ENCODE data around the gene SPRY1.

SPRY1 gene

DNA sequence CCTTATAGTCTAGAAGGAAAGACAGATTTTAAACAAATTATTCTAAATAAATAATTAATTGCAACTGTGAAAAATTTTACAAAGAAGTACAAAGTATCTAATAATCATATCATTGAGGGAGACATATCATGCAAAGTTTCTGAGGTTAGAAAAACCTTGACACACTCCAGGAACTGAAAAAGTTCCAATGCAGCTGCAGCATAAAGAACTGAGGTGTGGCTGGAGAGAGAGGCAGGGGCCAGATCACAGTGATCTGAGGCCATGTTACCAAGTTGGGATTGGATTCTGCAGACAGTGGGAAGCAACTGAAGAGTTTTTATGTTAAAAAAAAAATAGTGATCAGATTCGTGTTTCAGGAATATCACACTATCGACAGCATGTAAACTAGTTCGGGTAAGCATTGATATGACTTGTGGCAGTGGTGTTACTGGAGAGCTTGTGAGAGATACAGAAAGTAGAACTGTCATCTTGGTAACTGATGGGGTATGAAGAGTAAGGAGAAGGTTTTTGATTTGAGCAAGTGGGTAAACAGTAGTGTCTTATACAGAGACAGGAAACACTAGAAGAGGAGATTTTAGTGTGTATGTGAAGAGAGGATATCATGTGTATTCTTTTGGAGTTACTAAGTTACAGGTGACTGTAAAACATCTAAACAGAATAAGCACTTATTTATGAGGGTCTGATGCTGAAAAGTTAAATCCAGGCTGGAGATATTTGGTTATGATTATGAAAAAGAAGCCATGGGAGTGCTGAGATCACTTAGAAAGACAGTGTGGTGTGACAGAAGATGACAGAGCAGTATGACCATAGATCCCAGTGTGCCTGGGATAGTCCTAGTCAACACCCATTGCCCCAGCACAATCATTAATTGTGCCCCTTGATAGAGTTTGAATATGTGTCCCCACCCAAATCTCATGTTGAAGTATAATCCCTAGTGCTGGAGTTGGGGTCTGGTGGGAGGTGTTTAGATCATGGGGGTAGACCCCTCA lies 15.6 kb upstream of the SPRY1 start:
- no peak for FAIRE-seq

DNA sequence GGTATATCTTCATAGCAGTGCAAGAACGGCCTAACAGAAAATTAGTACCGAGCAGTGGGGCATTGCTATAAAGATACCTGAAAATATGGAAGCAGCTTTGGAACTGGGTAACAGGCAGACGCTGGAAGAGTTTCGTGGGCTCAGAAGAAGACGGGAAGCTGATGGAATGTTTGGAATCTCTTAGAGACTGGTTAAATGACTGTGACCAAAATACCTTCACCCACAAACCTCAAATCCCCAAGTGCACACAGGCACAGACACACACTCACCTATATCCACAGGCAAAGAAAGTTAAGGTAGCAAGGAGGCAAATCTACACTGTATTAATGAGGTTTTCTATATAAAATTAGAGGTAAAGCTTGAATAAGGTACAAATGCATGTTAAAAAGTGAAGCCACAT lies 14.6 kb upstream of the SPRY1 start:
- no peak for FAIRE-seq

DNA sequence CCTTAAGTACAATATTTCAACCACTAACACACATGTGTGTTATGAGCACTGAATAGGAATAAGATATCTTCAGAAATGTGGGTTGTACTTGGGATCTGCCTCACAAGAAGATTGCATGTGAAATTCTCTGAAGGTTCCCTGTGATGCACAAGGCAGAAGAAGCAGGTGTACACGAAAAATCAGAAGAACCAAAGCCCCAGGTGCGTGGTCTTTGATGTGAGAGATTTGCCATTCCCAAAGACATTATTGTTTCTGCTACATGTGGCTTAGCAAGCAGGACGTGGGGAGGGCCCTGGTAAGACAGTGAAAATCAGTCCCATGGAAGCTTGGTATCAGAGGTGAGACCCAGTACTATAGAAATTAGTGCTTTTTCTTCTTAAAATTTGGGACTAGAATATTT lies 13.0 kb upstream of the SPRY1 start:
- FAIRE-seq = no peak

DNA sequence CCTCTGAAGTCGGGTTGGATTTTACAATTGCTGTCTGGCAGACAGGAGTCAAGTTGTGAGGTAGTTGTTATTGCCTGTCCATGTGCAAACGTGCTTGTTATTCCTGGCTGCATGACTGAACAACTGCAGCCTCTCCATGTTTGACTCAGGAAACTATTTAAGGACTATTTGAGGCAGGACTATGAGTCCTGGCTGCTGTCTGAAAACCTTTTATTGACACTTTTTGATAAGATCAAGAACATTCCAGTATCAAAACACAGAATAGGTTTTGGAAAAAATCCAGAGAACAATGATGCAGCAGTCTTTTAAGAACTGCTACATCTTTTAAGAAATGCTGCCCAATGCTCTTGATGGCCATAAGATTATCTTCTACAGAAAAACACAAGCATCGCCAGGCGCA lies 10.0 kb upstream of the SPRY1 start:
- no peak for FAIRE-seq

DNA sequence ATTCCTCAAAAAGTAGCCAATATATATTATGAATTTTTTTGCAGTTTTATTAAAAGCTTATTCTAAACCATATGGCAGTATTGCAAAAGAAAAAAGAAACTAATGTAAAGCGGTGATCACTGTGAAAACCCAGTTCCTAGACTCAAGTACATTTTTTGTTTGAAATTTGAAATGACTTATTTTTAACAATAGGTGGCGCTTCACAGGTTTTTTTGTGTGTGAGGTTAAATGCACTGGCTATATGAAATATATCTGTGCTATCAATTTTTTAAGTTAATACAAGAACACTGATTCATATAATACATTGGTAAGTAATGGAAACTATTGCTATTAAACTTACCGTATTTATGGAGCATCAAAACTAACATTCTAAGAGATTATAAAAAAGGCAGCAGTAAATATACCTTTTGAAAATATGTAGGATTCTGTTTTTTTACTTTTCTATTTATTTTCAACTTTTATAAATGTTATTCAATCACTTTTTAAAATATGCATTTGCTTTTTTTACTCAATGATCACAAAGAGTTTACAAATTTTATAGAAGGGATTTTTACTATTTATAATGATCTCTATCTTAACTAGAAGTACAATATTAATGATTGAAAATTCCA lies 5.6 kb upstream of the SPRY1 start:
- FAIRE-seq = peak; percentile 94

DNA sequence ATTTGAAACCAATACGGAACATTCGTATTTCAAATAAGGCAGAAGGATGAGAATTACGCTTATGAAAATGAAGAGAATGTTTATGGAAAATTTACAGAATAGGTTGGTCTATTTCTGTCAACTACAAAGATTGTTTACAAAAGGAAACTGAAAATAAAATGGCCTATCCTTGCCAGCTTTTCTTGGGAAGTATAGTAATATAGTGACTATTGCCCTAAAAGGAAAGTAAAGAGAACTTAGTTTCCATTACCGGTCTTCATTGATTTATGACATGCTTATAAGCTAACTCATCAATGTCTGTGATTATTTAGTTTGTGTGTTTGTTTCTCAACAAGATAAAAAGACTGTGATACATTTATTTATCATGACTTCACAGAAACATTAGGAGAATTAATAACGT lies 2.9 kb upstream of the SPRY1 start:
- no peak for FAIRE-seq

DNA sequence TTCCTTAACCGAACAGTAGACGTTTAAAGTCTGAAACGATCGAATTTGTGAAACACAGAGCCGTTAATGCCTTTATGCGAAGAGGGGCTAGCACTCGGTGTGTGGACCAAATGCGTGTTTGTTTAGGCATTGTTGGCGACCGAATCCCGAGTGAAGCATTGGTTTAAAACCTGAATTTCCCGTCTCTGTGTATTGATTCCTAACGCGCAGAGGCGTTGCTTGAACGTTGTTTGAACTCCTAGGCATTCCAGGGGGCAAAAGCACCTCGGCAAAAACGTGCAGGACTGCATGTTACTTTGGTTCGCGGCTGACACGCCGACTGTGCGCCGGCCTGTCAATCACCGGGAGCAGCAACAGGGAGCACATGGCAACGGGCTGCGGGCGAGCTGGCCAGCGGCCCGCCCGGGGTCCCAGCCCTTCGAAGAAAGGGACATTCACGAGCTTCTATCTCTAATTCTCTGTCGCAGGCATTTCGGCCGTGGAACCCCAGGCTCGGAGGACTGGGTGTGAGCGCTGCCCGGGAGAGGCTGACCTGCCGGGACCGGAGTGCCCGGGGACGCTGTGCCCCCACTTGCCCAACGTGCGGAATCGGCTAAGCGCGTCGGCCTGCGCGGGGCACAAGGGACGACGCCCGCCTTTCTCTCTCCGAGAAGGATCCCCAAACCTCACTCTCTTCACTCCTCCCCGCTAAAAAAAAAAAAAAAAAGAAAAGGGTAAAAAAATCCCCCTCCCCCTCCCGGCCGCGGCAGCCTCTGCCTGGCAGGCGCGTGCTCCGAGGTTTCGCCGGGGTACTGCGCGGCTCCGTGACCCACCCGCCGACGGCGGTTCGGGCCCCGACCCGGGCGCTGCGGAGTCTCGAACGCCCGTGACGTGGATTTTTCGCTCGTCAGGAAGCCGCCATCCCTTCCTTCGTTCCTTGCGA lies 810 bp downstream of the SPRY1 start:
- FAIRE-seq = no peak

DNA sequence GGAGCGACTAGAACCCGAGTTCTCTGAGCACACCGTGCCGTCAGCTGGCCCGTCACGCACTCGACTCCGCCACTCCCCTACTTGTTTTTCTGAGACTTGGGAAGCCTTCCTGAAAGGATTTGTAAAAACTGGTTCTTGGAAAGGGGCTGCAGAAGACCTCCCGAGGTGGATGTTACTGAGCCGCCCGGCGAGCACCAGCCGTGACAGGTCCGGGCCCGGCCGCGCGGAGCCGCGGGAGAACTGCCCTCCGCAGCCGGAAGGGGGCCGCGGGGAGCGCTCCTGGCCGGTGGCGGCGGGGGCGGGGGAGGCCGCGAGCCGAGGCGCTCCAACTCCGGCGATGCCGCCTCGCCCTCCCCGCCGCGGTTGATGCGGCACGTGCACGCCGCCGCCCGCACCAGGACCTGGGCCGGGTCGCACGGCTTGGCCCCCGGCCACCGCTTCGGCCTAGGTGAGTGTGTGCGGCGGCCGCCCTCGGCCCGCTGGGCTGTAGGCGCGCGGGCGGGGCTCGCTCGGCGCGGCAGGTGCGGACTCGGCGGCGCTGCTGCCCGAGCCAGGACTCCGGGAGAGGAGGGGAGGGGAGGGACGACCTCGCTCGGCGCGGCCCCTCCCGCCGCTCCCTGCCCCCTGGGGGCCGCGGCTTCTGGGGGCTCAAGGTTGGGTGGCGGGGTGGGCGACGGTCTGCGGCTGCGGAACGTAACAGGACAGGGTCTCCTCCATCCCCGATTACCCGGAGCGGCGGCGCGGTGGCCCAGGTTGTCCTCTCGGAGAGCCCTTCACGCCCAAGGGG lies 1.7 kb downstream of the SPRY1 start:
- FAIRE-seq = no peak

DNA sequence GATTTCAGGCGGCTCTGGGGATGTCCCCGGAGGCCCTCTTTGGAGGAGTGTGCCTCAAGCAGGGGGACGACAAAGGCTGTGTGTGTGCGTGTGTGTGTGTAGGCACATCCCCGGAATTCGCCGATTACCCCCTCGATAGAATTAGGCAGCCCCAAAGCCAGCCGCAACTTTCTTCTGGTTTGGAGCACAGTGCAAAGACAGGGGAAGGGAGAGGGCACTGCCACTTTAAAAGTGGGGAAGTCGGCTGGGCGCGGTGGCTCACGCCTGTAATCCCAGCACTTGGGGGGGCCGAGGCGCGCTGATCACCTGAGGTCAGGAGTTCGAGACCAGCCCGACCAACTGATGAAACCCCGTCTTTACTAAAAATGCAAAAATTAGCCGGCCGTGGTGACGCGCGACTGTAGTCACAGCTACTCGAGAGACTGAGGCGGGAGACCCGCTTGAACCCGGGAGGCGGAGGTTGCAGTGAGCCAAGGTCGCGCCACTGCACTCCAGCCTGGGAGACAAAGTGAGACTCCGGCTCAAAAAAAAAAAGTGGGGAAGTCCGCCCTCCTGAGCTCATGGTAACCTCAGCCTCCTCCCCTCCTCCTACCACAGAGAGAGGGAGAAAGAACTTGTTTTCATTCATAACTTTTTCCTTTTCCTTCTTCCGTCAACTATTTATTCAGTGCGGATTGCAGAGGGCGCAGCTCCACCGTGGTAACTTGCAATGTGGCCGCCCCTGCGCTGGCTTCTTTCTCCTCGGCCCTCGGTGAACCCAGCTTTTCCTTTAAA lies 2.4 kb downstream of the SPRY1 start:
- FAIRE-seq = no peak

DNA sequence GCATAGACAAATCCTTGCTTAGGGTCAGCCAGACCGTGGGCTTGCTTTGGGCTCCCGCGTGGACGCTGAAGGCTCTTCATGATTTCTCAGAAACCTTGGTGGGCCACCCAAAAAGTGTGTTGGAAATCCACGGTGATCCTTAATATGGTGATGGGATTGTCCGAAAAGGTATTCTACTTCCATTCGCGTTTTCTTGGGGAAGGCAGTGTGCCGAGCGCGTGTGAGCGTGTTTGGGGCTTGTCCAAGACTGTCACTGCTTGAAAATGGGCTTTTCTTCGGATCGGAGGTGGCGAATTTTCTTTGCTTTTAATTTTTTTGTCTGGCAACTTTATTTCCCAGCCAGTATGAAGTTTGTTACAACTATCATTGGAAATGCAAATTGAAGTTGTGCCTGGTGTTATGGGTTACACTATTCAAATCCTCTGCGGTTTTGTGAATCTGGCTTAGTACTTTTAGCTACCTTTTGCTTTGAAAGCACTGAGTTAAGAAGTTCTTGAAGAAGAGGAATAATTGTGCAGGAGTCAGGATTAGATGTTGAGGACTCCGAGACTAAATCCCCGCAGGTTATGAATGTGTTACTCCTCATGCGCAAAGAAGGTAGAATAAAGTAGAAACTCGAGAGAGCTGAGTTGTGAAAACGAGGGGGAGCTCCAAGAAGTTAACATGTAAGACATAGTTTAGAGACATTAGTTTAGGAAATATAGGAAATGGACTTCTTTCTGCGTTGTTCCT lies 3.2 kb downstream of the SPRY1 start:
- FAIRE-seq = no peak

DNA sequence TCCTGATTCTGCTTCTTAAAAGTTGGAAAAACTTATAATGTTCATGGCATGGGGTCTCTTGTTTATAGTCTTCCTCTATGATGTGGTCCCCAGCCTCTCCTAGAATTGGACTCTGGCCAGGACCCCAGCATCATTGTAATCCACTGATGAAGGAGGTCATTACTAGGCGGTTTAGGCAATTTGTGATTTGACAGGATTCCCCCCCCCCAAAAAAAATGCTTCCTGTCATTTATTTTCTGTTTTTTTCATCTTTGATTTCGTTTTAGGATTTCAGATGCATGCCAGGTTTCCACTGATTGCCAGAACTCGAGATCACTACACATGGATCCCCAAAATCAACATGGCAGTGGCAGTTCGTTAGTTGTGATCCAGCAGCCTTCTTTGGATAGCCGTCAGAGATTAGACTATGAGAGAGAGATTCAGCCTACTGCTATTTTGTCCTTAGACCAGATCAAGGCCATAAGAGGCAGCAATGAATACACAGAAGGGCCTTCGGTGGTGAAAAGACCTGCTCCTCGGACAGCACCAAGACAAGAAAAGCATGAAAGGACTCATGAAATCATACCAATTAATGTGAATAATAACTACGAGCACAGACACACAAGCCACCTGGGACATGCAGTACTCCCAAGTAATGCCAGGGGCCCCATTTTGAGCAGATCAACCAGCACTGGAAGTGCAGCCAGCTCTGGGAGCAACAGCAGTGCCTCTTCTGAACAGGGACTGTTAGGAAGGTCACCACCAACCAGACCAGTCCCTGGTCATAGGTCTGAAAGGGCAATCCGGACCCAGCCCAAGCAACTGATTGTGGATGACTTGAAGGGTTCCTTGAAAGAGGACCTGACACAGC lies 4.9 kb downstream of the SPRY1 start:
- FAIRE-seq = no peak

DNA sequence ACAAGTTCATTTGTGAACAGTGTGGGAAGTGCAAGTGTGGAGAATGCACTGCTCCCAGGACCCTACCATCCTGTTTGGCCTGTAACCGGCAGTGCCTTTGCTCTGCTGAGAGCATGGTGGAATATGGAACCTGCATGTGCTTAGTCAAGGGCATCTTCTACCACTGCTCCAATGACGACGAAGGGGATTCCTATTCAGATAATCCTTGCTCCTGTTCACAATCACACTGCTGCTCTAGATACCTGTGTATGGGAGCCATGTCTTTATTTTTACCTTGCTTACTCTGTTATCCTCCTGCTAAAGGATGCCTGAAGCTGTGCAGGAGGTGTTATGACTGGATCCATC lies 5.5 kb downstream of the SPRY1 start:
- no peak for FAIRE-seq

DNA sequence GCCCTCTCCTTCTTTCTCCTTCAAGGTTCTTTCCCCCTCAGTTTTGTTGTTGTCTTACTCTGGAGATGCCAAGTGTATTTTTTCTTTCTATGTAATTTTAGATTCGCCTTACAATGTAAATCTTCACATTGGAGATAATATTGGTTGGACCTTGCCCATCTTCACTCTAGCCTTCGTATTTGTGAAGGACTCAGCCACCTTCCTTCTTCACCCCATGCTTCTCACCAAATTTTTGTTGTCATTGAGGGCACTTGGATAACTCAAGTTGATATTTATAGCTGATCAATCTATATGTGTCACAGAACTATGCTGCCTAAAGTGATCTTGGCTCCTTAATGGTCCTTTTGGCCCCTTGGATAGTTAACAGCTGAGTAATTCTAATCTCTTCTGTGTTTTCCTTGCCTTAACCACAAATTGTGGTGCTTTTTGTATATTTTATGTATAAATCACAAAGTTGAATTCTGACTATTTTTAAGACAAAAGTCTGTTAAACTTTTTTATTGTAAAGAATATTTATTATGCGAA lies 6.5 kb downstream of the SPRY1 start:
- FAIRE-seq = no peak

DNA sequence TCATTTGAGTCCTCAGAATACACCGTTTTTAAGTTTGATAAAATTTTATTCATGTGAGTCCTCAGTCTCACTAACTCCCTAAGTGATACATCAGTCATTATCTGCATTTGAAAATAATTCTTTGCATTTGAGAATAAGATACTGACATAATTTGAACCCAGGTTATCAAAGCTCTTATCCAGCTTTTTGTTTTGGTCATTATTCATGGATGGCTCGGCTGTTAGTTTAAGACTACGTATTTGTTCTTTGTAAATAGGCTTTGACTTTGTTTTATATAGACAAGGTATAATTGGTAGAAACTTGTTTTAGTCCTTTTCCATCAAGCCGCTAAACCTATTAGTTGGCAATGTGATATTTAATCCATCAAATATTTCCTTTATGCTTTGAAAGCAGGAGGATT lies 7.9 kb downstream of the SPRY1 start:
- no peak for FAIRE-seq

DNA sequence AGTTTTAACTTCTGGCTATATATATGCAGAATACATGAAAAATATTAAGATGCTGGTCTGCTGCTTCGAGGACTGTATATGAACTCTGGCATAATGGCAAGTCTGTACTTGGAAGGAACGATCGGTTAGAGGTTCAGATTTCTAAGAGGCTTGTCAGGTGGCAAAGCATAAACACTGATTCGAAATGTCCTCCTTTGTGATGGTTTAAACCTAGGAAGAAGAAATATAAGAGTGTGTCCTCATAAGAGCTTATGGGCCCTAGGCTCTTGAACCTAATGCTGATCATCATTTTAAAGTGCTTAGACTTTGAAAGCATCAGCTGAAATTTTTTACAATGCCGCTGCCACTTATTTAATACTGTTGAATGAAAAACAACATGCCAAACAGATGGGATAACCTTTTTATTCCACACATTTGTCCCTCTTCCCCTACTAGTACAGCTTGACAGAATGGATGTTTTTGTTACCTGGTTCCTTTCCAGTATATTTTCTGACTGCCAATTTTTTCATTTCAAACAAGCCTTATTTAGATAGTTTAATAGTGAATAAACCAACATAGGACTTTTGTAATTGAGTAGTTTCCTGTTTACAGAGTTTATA lies 8.8 kb downstream of the SPRY1 start:
- FAIRE-seq = no peak

DNA sequence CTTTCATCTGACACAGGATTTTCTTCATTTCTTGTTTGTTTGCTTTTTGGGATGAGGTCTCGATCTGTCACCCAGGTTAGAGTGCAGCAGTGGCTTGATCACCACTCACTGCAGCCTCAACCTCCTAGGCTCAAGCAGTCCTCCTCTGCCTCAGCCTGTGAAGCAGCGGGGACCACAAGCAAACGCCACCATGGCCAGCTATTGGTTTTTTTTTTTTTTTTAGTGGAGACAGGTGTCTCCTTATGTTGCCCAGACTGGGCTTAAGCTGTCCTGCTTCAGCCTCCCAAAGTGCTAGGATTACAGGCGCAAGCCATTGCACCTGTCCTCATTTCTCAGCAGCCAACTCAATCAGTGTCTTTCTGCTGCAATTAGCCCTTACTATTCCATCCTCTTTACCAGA lies 10.3 kb downstream of the SPRY1 start:
- no peak for FAIRE-seq

DNA sequence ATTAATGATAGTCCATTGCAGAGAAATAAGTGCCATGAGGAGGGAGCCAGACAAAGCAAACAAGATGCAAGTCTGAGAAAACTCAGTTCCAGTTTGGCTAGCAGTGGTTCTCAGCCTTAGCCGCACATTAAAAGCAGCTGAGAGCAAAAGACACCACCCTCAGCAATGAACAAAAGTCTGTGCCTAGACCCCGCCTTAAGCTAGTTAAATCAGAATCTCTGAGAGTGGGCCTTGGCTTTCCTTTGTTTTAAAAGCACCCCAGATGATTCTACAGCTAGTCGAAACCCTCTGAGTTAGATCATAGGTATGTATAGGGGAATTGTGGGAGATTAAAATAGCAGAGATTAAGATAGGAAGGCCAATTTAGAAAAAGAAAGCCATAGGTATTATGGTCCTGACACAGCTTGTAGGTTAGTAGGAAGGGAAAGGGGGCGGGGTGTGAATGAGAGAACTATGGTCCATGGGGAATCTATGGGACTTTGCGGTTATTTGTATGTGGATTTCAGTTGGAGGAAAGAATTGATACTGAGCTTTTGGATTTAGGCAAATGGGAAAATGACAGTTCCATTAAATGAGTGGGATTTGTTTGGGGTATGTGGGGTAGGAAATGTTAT lies 12.0 kb downstream of the SPRY1 start:
- no peak for FAIRE-seq

DNA sequence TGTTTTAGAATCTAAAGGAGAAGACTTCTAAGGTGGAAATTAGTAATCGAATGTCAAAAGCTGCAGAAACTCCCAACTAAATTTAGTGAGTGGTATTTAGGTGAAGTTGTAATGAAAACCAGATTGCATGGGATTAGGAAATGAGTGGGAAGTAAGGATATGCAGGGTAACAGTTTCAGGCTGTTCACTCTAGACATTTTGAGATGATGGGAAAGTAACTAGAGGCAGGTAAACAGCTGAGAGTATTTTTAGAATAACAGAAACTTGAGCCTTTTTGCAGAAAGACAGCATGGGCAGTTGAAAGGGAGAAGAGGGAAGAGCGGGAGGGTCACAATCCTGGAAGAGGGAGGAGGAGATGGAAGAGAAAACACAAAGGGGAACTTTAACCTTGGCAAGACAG lies 12.7 kb downstream of the SPRY1 start:
- no peak for FAIRE-seq

DNA sequence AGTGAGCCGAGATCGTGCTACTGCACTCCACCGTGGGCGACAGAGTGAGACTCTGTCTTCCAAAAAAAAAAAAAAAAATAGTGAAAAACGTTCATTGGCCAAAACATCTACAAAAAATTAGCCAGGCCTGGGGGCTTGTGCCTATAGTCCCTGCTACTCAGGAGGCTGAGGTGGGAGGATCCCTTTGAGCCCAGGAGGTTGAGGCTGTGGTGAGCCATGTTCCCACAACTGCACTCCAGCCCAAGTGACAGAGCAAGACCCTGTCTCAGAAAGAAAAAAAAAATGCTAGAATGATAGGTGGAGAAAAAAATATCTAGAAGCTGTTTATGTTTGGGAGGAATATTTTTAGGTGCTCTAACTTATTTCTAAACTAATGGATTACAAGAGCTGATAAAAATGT lies 14.9 kb downstream of the SPRY1 start:
- no peak for FAIRE-seq
